ENCODE results near the gene HMGB2.

The HMGB2 gene

GRCh38 chr4:173307778-173308177 lies 26.4 kb downstream of the HMGB2 start:
- TF ChIP-seq TAF1 (IDR thresholded peaks at IDR 0.05; ENCODE audit: low read depth), result no peak
- TF ChIP-seq TEAD4 (IDR thresholded peaks at IDR 0.05), result no peak
- TF ChIP-seq FOXM1 (IDR thresholded peaks at IDR 0.05; ENCODE audit: borderline replicate concordance, low read depth), result no peak
- no peak for TF ChIP-seq MAX (IDR thresholded peaks at IDR 0.05)
- no peak for TF ChIP-seq CEBPB (IDR thresholded peaks at IDR 0.05)
- no peak for TF ChIP-seq YY1 (IDR thresholded peaks at IDR 0.05; ENCODE audit: low read depth)
- TF ChIP-seq EGR1 (IDR thresholded peaks at IDR 0.05), result no peak
- no peak for TF ChIP-seq CREB1 (IDR thresholded peaks at IDR 0.05; ENCODE audit: low read depth)
- TF ChIP-seq ZBTB7A (IDR thresholded peaks at IDR 0.05; ENCODE audit: low read depth), result no peak
- TF ChIP-seq EP300 (IDR thresholded peaks at IDR 0.05; ENCODE audit: borderline replicate concordance), result no peak
- no peak for TF ChIP-seq TCF12 (IDR thresholded peaks at IDR 0.05; ENCODE audit: low read depth)
- no peak for TF ChIP-seq USF1 (IDR thresholded peaks at IDR 0.05)
- no peak for TF ChIP-seq RAD21 (IDR thresholded peaks at IDR 0.05; ENCODE audit: low read depth)
- TF ChIP-seq REST (IDR thresholded peaks at IDR 0.05; ENCODE audit: low read depth), result no peak
- no peak for TF ChIP-seq NFIC (IDR thresholded peaks at IDR 0.05)

- TF ChIP-seq FOXM1 (IDR thresholded peaks at IDR 0.05; ENCODE audit: borderline replicate concordance, low read depth) (no peak), REST (IDR thresholded peaks at IDR 0.05; ENCODE audit: low read depth) (no peak), TEAD4 (IDR thresholded peaks at IDR 0.05) (no peak), RAD21 (IDR thresholded peaks at IDR 0.05; ENCODE audit: low read depth) (peak; percentile 75), EGR1 (IDR thresholded peaks at IDR 0.05) (no peak), YY1 (IDR thresholded peaks at IDR 0.05; ENCODE audit: low read depth) (no peak)
Measured at GRCh38 chr4:173301518-173302201, 32.5 kb downstream of the HMGB2 start.

- no peak for TF ChIP-seq CEBPB (IDR thresholded peaks at IDR 0.05)
- no peak for TF ChIP-seq USF1 (IDR thresholded peaks at IDR 0.05)
- TF ChIP-seq NFIC (IDR thresholded peaks at IDR 0.05), result no peak
- no peak for TF ChIP-seq FOXM1 (IDR thresholded peaks at IDR 0.05; ENCODE audit: borderline replicate concordance, low read depth)
- no peak for TF ChIP-seq EGR1 (IDR thresholded peaks at IDR 0.05)
- no peak for TF ChIP-seq TAF1 (IDR thresholded peaks at IDR 0.05; ENCODE audit: low read depth)
- no peak for TF ChIP-seq EP300 (IDR thresholded peaks at IDR 0.05; ENCODE audit: borderline replicate concordance)
- TF ChIP-seq YY1 (IDR thresholded peaks at IDR 0.05; ENCODE audit: low read depth), result no peak
- TF ChIP-seq RAD21 (IDR thresholded peaks at IDR 0.05; ENCODE audit: low read depth), result no peak
- no peak for TF ChIP-seq ZBTB7A (IDR thresholded peaks at IDR 0.05; ENCODE audit: low read depth)
Measured at GRCh38 chr4:173294444-173294843, 39.7 kb downstream of the HMGB2 start.

- TF ChIP-seq TAF1 (IDR thresholded peaks at IDR 0.05; ENCODE audit: low read depth) (no peak), EGR1 (IDR thresholded peaks at IDR 0.05) (no peak), MAX (IDR thresholded peaks at IDR 0.05) (no peak), CREB1 (IDR thresholded peaks at IDR 0.05; ENCODE audit: low read depth) (no peak), NFIC (IDR thresholded peaks at IDR 0.05) (no peak), EP300 (IDR thresholded peaks at IDR 0.05; ENCODE audit: borderline replicate concordance) (no peak), FOXM1 (IDR thresholded peaks at IDR 0.05; ENCODE audit: borderline replicate concordance, low read depth) (no peak), TEAD4 (IDR thresholded peaks at IDR 0.05) (no peak), YY1 (IDR thresholded peaks at IDR 0.05; ENCODE audit: low read depth) (no peak), TCF12 (IDR thresholded peaks at IDR 0.05; ENCODE audit: low read depth) (no peak), REST (IDR thresholded peaks at IDR 0.05; ENCODE audit: low read depth) (no peak), USF1 (IDR thresholded peaks at IDR 0.05) (no peak), RAD21 (IDR thresholded peaks at IDR 0.05; ENCODE audit: low read depth) (no peak), CEBPB (IDR thresholded peaks at IDR 0.05) (no peak), ZBTB7A (IDR thresholded peaks at IDR 0.05; ENCODE audit: low read depth) (no peak)
Measured at GRCh38 chr4:173293663-173294062, 40.5 kb downstream of the HMGB2 start.

Measured in Ishikawa (cell line).